ENCODE data around the gene SPPL3.

- TF ChIP-seq CTCF (IDR thresholded peaks at IDR 0.05; ENCODE audit: low read depth, low read length, poor library complexity, severe bottlenecking) (no peak), EZH2phosphoT487 (IDR thresholded peaks at IDR 0.05; ENCODE audit: borderline replicate concordance, low read length) (no peak)
Observed at GRCh38 chr12:120826335-120826734, 77.8 kb downstream of the SPPL3 start.
